Measurements from ENCODE around the gene TNS2. TPM values are rescaled to one million over a fixed set of nuclear protein-coding genes. Genes with fewer than 3 reads are reported as not detected.

Gene TNS2
- total and polyA plus RNA-seq, 2 of the 13 experiments (the other 11 are each of a cell fraction or from before 2014, with no cell fraction given) = 8.9 to 20.4 TPM

- H3K27me3 ChIP-seq (ENCODE audit: control insufficient read depth in 1 of 2, insufficient read depth in 2 of 2, low read length in 2 of 2) = no peaks in the 10 kb centered on the region
- no peaks in the 10 kb centered on the region for H4K20me1 ChIP-seq (ENCODE audit: insufficient read depth, low read length)
- FAIRE-seq (no peak), DNase-seq (ENCODE audit: low spot score) (no peak), ATAC-seq (no peak)
- no peaks in the 10 kb centered on the region for H3K79me2 ChIP-seq (ENCODE audit: insufficient read depth, low read length)
- BruUV-seq (replicated peaks) = TSS peak; percentile 33
- POLR2A ChIA-PET = interaction anchor here (1.2 kb wide), 1 partner anchor 10 kb away, joined by 8 read pairs; the partner anchor contains the start of gene SOAT2
- intact Hi-C loops (cut with micrococcal nuclease; ENCODE audit: unreplicated experiment) = no loop called here
- no peak overlapping the region for H2AFZ ChIP-seq (ENCODE audit: low read length)
- in situ Hi-C loops (cut with HindIII; ENCODE audit: extremely low pct_ligation_motif_present, low pct_unique_long_range_greater_than_20kb) = no loop called here
- H3K27ac ChIP-seq (ENCODE audit: extremely low read length, insufficient read depth, low read length) = no peak overlapping the region
- peaks cover 4 to 27% of the 10 kb centered on the region in 2 experiments; a peak in 3 of 5 replicates for H3K36me3 ChIP-seq (replicated peaks in 1 of 2; ENCODE audit: control insufficient read depth in 1 of 2, insufficient read depth in 2 of 2, low read length in 2 of 2)
- 94% methylated on average over 11 of the region's 12 CpGs for WGBS (ENCODE audit: low lambda C conversion rate)
- H3K9ac ChIP-seq (ENCODE audit: insufficient read depth, low read depth, low read length) = no peak overlapping the region
- no peaks in the 10 kb centered on the region for H3K9me3 ChIP-seq (ENCODE audit: low read length)
- TF ChIP-seq ZNF256 (CRISPR knock-in tag; conservative IDR thresholded peaks at IDR 0.05) (no peak), BATF2 (CRISPR knock-in tag; IDR thresholded peaks at IDR 0.05) (no peak), ZBTB20 (CRISPR knock-in tag; IDR thresholded peaks at IDR 0.05; ENCODE audit: borderline replicate concordance, low read depth) (no peak), SCMH1 (CRISPR knock-in tag; IDR thresholded peaks at IDR 0.05; ENCODE audit: borderline replicate concordance) (no peak), CENPBD1 (CRISPR knock-in tag; IDR thresholded peaks at IDR 0.05; ENCODE audit: borderline replicate concordance, low read depth) (no peak), SP4 (CRISPR knock-in tag; IDR thresholded peaks at IDR 0.05) (no peak), MTA1 (CRISPR knock-in tag; IDR thresholded peaks at IDR 0.05; ENCODE audit: borderline replicate concordance) (no peak), TEAD2 (CRISPR knock-in tag; IDR thresholded peaks at IDR 0.05) (no peak), MED1 (CRISPR knock-in tag; IDR thresholded peaks at IDR 0.05) (no peak), ZNF687 (CRISPR knock-in tag; IDR thresholded peaks at IDR 0.05) (no peak), IRF9 (CRISPR knock-in tag; IDR thresholded peaks at IDR 0.05; ENCODE audit: borderline replicate concordance) (no peak)
- 0 out of 2 replicates have a peak, but pooled peaks cover 12% of the 10 kb centered on the region for H3K4me1 ChIP-seq (ENCODE audit: insufficient read depth, low read length)
- CTCF ChIA-PET (ENCODE audit: low intra/inter-chr PET ratio, low total read pairs) = no interaction called here
- H3K4me2 ChIP-seq (ENCODE audit: low read depth, low read length) = no peak overlapping the region
- H3K4me3 ChIP-seq (replicated peaks in 1 of 3; ENCODE audit: insufficient read depth in 1 of 3, low read depth in 2 of 3, low read length in 3 of 3) = no peak overlapping the region
Observed at GRCh38 chr12:53113136-53113705, 63.4 kb downstream of the TNS2 start.

Measured in HepG2 (cell line).